Skeletal muscle satellite cell (primary cell): ENCODE measurements around the gene MYOZ1.
"Not testable (repeated sequence)": the region's sequence is repeated elsewhere in the genome, so short reads cannot be mapped to it uniquely, and the experiment has no call there.

ENCODE experiments used
- H3K27me3 ChIP-seq: 2 replicates; pipeline ENCODE4 v1.7.0; 2013; ENCODE audit warnings: low read length; ENCODE audit not compliant: control insufficient read depth, insufficient read depth
- H3K36me3 ChIP-seq: 2 replicates; pipeline ENCODE4 v1.7.0; 2013; ENCODE audit warnings: mild to moderate bottlenecking, control low read depth, low read length; ENCODE audit not compliant: insufficient read depth
- H3K4me1 ChIP-seq: 2 replicates; pipeline ENCODE4 v1.7.0; 2013; ENCODE audit warnings: low read length; ENCODE audit not compliant: control insufficient read depth, insufficient read depth
- H3K4me2 ChIP-seq: 2 replicates; pipeline ENCODE4 v1.7.0; 2013; ENCODE audit warnings: mild to moderate bottlenecking, low read length
- H3K4me3 ChIP-seq: 2 replicates; pipeline ENCODE4 v1.7.0; 2013; ENCODE audit warnings: low read length
- H3K9ac ChIP-seq: 2 replicates; pipeline ENCODE4 v1.7.0; 2013; ENCODE audit warnings: mild to moderate bottlenecking, low read depth, low read length, moderate library complexity
- H3K9me3 ChIP-seq: replicated peaks from 2 replicates; pipeline ENCODE4 v1.7.0; 2013; ENCODE audit warnings: mild to moderate bottlenecking, control low read depth, low read length

Gene MYOZ1

DNA sequence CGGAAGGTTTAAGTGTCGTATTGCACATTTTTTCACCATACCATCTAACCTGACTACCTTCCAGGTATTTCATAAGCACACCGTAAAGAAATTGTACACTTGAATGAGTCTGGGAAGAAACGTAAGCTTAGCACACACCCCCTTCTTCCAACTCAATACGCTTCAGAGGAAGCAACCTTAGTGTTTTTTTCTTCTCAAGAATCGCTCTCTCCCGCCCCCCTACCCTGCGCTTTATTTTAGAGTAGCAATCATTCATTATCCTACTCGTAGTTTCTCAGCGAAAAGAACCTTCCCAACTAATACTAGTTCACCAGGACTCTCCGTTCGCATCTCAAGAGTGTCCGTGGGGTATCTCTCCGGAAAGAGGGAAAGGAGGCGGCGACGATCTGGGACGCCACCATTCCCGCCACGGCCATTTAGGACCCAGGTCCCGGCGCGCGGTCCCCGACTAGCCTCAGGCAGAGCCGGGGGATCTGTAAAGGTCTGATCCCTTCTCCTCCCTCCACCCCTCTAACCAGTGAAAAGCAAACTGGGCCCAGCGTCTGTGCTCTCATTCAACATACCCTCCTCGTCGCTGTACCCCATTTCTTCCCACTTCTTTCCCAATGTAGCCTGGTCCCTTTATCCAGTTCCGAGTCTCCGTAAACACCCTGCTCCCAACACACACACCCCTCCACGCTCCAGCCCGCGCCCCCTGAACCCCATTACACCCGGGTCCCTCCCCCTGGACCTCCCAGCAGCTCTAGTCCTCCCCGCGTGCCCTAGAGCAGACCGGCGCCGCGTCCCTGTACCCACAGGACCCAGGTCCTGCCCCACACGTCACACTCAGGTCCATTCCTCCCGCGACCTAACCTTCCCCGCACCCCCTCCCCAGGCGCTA lies 16.0 kb downstream of the MYOZ1 start:
- Histone ChIP-seq H3K4me3 (peak overlapping the region; percentile 79), H3K9ac (peak overlapping the region; percentile 89)

DNA sequence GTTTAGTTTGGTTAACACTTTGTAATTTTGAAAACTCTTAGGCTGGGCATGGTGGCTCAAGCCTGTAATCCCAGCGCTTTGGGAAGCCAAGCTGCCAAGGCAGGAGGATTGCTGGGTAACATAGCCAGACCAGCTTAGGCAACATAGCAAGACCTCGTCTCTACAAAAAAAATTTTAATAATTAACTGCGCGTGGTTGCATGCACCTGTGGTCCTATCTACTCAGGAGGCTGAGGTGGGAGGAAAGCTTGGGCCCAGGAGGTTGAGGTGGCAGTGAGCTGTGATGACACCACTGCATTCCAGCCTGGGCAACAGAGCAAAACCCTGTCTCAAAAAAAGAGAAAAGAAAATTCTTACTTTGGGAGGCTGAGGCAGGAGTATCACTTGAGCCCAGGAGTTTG lies 18.2 kb downstream of the MYOZ1 start:
- Histone ChIP-seq H3K9me3 (no peaks in the 10 kb centered on the region), H3K27me3 (no peaks in the 10 kb centered on the region), H3K4me3 (no peak overlapping the region), H3K4me2 (no peak overlapping the region), H3K4me1 (peaks cover 4% of the 10 kb centered on the region), H3K36me3 (no peaks in the 10 kb centered on the region), H3K9ac (no peak overlapping the region)

More for the DNA sequence above, 16.0 kb downstream of the MYOZ1 start:
- peak overlapping the region; percentile 95 for H3K4me2 ChIP-seq
- H3K36me3 ChIP-seq, result no peaks in the 10 kb centered on the region
- H3K9me3 ChIP-seq, result no peaks in the 10 kb centered on the region
- peaks cover 4% of the 10 kb centered on the region for H3K4me1 ChIP-seq
- H3K27me3 ChIP-seq, result no peaks in the 10 kb centered on the region

DNA sequence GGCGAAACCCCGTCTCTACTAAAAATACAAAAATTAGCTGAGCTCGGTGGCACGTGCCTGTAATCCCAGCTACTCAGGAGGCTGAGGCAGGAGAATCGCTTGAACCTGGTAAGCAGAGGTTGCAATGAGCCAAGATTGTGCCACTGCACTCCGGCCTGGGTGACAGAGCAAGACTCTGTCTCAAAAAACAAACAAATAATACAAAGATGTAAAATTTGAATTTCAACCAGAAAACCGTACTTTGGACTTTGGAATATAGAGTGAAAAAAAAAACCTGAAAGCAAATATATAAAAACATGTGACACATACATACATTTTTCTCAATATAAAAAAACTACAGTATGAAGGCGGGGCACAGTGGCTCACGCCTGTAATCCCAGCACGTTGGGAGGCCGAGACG lies 20.3 kb downstream of the MYOZ1 start:
- H3K36me3 ChIP-seq, H3K9ac ChIP-seq, H3K4me3 ChIP-seq, H3K27me3 ChIP-seq, H3K4me1 ChIP-seq, H3K9me3 ChIP-seq, H3K4me2 ChIP-seq: not testable (repeated sequence)

DNA sequence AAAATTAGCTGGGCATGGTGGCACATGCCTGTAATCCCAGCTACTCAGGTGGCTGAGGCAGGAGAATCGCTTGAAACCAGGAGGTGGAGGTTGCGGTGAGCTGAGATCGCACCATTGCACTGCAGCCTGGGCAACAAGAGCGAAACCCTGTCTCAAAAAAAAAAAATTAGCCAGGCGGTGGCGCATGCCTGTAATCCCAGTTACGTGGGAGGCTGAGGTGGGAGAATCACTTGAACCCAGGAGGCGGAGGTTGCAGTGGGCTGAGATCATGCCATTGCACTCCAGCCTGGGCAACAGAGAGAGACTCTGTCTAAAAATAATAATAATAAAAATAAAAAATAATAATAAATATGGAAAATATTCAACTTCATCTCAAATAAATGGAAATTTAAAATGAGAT lies 24.1 kb downstream of the MYOZ1 start:
- H3K9ac ChIP-seq, H3K4me3 ChIP-seq, H3K36me3 ChIP-seq, H3K4me1 ChIP-seq, H3K4me2 ChIP-seq, H3K9me3 ChIP-seq, H3K27me3 ChIP-seq: not testable (repeated sequence)

DNA sequence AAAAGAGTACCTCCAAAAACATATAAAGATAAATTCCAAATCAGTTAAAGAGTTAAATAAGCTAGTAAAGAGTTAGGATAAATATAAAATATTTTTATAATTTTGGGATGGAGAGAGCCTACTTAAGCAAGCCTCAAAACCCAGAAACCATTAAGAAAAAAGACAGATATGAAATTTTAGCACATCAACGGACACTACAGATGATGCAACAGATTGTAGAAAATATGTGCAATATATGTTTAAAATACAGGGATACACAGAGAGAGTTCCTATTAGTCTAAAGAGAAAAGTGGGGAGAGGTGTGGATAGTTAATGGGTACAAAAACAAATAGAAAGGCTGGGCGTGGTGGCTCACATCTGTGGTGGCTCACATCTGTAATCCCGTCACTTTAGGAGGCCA lies 26.6 kb downstream of the MYOZ1 start:
- H3K36me3 ChIP-seq, result no peaks in the 10 kb centered on the region
- H3K9me3 ChIP-seq, result no peaks in the 10 kb centered on the region
- H3K4me1 ChIP-seq, result no peaks in the 10 kb centered on the region
- H3K4me3 ChIP-seq, result no peak overlapping the region
- H3K27me3 ChIP-seq, result no peaks in the 10 kb centered on the region
- H3K9ac ChIP-seq, result no peak overlapping the region
- no peak overlapping the region for H3K4me2 ChIP-seq

DNA sequence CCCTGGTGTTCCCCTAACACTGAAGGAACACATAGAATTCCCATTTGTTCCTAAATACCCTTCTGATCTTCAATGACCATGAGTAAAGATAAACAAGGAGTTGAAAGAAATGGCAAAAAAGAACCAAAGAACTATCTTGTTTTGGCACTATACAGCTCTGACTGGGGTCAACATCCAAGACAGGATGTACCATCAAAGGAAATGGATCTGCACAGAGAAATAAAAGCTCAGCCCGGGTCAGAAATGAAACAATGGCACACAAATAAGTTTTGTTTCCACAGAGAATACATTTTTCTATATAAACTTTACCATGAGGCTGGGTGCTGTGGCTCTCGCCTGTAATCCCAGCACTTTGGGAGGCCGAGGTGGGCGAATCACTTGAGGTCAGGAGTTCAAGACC lies 32.2 kb downstream of the MYOZ1 start:
- H3K27me3 ChIP-seq, result no peaks in the 10 kb centered on the region
- no peaks in the 10 kb centered on the region for H3K36me3 ChIP-seq
- H3K9me3 ChIP-seq, result no peaks in the 10 kb centered on the region

DNA sequence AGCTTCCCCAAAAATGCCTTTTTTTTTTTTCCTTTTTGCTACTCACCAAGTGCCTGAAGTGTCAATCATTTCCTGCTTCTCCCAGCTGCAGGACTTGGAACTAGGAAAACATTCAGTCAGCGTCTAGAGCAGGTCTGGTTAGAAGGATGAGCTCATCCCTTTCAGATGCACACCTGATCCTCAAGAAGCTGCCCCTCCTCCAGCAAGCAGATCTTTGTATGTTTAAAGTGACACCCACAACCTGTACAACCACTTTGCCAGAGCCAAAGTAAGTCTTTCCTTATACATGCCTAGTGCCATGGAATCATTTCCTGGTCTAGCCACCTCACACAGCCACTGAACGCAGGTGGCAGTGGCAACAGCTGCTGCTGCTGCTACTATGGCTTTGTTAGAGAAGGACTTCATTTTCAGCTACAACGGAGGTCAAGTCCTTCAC lies 39.8 kb downstream of the MYOZ1 start:
- no peaks in the 10 kb centered on the region for H3K27me3 ChIP-seq
- no peak overlapping the region for H3K9ac ChIP-seq
- no peaks in the 10 kb centered on the region for H3K9me3 ChIP-seq
- no peak overlapping the region for H3K4me3 ChIP-seq
- H3K36me3 ChIP-seq, result no peaks in the 10 kb centered on the region
- H3K4me1 ChIP-seq, result peaks cover 9% of the 10 kb centered on the region
- no peak overlapping the region for H3K4me2 ChIP-seq

More for the DNA sequence above, 32.2 kb downstream of the MYOZ1 start:
- Histone ChIP-seq H3K4me1 (no peaks in the 10 kb centered on the region), H3K4me2 (no peak overlapping the region), H3K9ac (no peak overlapping the region), H3K4me3 (no peak overlapping the region)

DNA sequence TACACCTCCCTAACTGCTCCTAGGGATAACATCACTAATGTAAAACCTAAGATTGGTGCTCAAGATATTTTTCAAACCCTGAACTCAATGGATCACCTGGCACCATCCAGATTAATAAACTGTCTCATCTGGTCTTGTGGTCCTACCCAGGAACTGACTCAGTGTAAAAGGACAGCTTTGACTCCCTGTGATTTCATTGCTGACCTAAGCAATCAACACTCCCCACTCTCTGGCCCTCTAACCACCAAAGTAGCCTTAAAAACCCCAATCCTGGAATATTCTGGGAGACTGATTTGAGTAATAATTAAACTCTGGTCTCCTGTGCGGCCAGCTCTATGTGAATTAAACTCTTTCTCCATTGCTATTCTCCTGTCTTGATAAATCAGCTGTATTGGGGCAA lies 43.9 kb downstream of the MYOZ1 start:
- peaks cover 9% of the 10 kb centered on the region for H3K4me1 ChIP-seq
- no peaks in the 10 kb centered on the region for H3K27me3 ChIP-seq
- no peak overlapping the region for H3K4me3 ChIP-seq
- no peak overlapping the region for H3K9ac ChIP-seq
- H3K9me3 ChIP-seq, result no peaks in the 10 kb centered on the region
- no peaks in the 10 kb centered on the region for H3K36me3 ChIP-seq
- H3K4me2 ChIP-seq, result no peak overlapping the region

DNA sequence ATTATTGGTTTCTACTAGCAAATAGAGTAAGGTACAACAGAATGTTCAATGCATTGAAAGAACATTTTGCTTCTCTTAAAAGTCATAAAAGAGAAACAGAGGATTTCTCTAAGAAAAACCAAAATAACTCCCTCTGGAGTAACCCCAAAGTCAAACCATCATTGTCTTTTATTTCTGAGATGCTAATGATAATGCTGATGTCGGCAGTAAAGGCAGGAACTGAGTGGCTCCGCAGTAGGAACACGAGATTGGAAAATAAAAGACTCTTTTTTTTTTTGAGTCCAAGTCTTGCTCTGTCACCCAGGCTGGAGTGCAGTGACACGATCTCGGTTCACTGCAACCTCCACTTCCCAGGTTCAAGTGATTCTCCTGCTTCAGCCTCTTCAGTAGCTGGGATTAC lies 47.5 kb downstream of the MYOZ1 start:
- H3K9ac ChIP-seq, result no peak overlapping the region
- no peaks in the 10 kb centered on the region for H3K27me3 ChIP-seq
- H3K4me3 ChIP-seq, result no peak overlapping the region

DNA sequence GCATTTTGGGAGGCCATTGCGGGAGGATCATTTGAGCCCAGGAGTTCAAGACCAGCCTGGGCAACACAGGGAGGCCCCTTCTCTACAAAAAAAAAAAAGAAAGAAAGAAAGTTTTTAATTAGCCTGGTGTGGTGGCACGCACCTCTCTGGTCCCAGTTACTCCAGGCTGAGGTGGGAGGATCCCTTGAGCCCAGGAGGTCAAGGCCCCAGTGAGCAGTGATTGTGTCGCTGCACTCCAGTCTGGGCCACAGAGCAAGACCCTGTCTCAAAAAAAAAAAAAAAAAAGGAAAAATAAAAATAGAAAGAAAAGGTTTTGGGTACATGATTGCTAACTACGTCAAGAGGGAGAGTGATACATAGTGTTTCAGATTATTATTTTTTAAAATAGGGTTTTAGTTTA lies 48.2 kb downstream of the MYOZ1 start:
- Histone ChIP-seq H3K4me1 (peaks cover 18% of the 10 kb centered on the region), H3K9me3 (no peaks in the 10 kb centered on the region), H3K27me3 (no peaks in the 10 kb centered on the region), H3K9ac (no peak overlapping the region), H3K4me2 (no peak overlapping the region), H3K36me3 (no peaks in the 10 kb centered on the region), H3K4me3 (no peak overlapping the region)

More for the DNA sequence above, 47.5 kb downstream of the MYOZ1 start:
- H3K4me1 ChIP-seq, result peaks cover 18% of the 10 kb centered on the region
- H3K9me3 ChIP-seq, result no peaks in the 10 kb centered on the region
- H3K4me2 ChIP-seq, result no peak overlapping the region
- no peaks in the 10 kb centered on the region for H3K36me3 ChIP-seq

DNA sequence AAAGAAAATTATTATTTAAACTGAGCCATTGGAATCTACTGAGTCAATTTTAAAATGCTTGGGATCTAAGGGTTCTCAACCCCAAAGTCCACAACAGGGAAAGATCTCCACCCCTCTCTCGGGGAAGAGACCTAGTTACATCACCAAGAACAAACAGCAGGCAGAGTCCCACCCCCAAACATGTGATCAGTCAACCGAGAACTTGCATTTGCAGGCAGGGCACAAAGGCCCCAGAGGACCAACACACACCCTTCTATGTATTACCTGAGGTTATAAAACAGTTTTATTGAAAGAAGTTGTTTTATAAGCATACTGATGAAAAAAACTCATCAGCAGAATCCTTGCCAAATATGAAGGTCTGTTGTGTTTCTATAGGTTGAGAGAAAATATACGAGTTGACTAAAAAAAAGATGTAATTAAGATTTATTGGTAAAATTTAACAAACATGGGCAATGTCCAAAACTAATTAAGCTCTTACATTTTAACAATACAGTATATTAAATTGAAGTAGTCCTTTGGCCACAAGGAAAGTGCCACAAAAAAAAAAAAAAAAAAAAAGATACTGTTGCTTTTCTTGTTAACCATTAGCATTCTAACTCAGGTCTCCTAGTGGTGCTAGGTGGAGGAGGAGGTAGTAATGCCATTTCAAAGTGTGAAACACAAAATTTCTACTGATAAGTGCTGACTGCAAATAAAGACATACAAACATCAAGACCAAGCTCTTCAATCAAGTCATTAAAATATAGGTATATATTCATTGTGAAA lies 49.2 kb downstream of the MYOZ1 start:
- H3K9me3 ChIP-seq, result no peaks in the 10 kb centered on the region
- H3K4me3 ChIP-seq, result no peak overlapping the region

More for the DNA sequence above, 49.2 kb downstream of the MYOZ1 start:
- no peaks in the 10 kb centered on the region for H3K27me3 ChIP-seq
- peak overlapping the region; percentile 67 for H3K4me2 ChIP-seq
- no peaks in the 10 kb centered on the region for H3K36me3 ChIP-seq
- H3K9ac ChIP-seq, result peak overlapping the region; percentile 19
- H3K4me1 ChIP-seq, result peaks cover 13% of the 10 kb centered on the region
